HepG2 (cell line): Measurements from ENCODE around the gene GPS1. TPM values are rescaled to one million over a fixed set of nuclear protein-coding genes. Genes with fewer than 3 reads are reported as not detected.

Source experiments
- ASH2L ChIP-seq: fragments of 300-600, 200-600 bp; sonication (generic); IDR thresholded peaks from 2 replicates; pipeline ENCODE4 v1.7.0; 2017; ENCODE audit warnings: low read depth, mild to moderate bottlenecking, moderate library complexity, mixed read lengths, low read length; ENCODE audit not compliant: insufficient read length
- BHLHE40 ChIP-seq: IDR thresholded peaks from 2 replicates; pipeline ENCODE4 v1.6.1; 2011; ENCODE audit warnings: low read length, improper control_type of control experiment
- GATAD1 ChIP-seq: IDR thresholded peaks from 2 replicates; pipeline ENCODE4 v1.6.1; 2016; ENCODE audit warnings: missing genetic modification reagents, missing compliant biosample characterization
- MXI1 ChIP-seq: IDR thresholded peaks from 3 replicates; pipeline ENCODE4 v1.6.1; 2012; ENCODE audit warnings: low read depth, low read length, inconsistent platforms, borderline replicate concordance
- MYC ChIP-seq: sonication (generic); formaldehyde crosslinking; IDR thresholded peaks from 2 replicates; pipeline ENCODE4 v1.9.0; 2021; ENCODE audit warnings: missing genetic modification reagents, borderline replicate concordance
- SAP130 ChIP-seq: IDR thresholded peaks from 2 replicates; pipeline ENCODE4 v1.6.1; 2016; ENCODE audit warnings: low read depth
- THYN1 ChIP-seq: sonication (generic); formaldehyde crosslinking; IDR thresholded peaks from 2 replicates; pipeline ENCODE4 v1.8.1; 2023; ENCODE audit warnings: low read depth, mild to moderate bottlenecking, moderate library complexity, missing genetic modification reagents, borderline replicate concordance
- ZMYM3 ChIP-seq: sonication (generic); formaldehyde crosslinking; IDR thresholded peaks from 2 replicates; pipeline ENCODE4 v1.5.1; 2020; ENCODE audit warnings: mild to moderate bottlenecking, missing genetic modification reagents
- ZNF33A ChIP-seq: sonication (generic); formaldehyde crosslinking; IDR thresholded peaks from 2 replicates; pipeline ENCODE4 v1.5.1; 2020; ENCODE audit warnings: missing genetic modification reagents, mild to moderate bottlenecking, moderate library complexity, borderline replicate concordance
- ZNF446 ChIP-seq: sonication (generic); formaldehyde crosslinking; IDR thresholded peaks from 2 replicates; pipeline ENCODE4 v1.5.0; 2020; ENCODE audit warnings: mild to moderate bottlenecking, missing genetic modification reagents
- ZNF652 ChIP-seq: IDR thresholded peaks from 2 replicates; pipeline ENCODE4 v1.6.1; 2016; ENCODE audit warnings: low read depth, borderline replicate concordance
- ZSCAN9 ChIP-seq: IDR thresholded peaks from 2 replicates; pipeline ENCODE4 v1.6.1; 2016; ENCODE audit warnings: borderline replicate concordance
- polyA plus RNA-seq, 8 experiments: library from polyadenylated mRNA; depleted of rRNA in 3 of 8; stranded (reverse) in 7 of 8; unstranded in 1 of 8; fragments of >200 nt; fragmentation: Illumina TruSeq in 4 of 8; extraction: Trizol in 4 of 8; gene quantifications; 2 replicates each; pipeline versions ENCODE4 v1.2.1 to v1.2.3, GENCODE V29; 2011 to 2016; ENCODE audit warnings: low read depth in 4 of 8, missing spikeins in 1 of 8, mixed read lengths in 1 of 8; ENCODE audit not compliant: insufficient read depth in 1 of 8
- total RNA-seq, 5 experiments: library from RNA; depleted of rRNA; stranded (reverse); fragments of >200 nt; fragmentation: Illumina TruSeq; extraction: Trizol; gene quantifications; 2 replicates each; pipeline ENCODE4 v1.2.3, GENCODE V29; 2016; ENCODE audit warnings: low read depth in 1 of 5
- TF ChIP-seq, protein P1 (sequence below): sonication (generic); formaldehyde crosslinking; IDR thresholded peaks from 2 replicates; pipeline ENCODE4 v1.8.0; 2022; ENCODE audit warnings: mild to moderate bottlenecking, missing genetic modification reagents
- TF ChIP-seq, protein P2 (sequence below): IDR thresholded peaks from 2 replicates; pipeline ENCODE4 v1.6.1; 2016; ENCODE audit warnings: missing genetic modification reagents, missing compliant biosample characterization
- TF ChIP-seq, protein P3 (sequence below): sonication (generic); formaldehyde crosslinking; IDR thresholded peaks from 2 replicates; pipeline ENCODE4 v1.8.1; 2022; ENCODE audit warnings: low read depth, mild to moderate bottlenecking, missing genetic modification reagents
- TF ChIP-seq, protein P4 (sequence below): sonication (generic); formaldehyde crosslinking; IDR thresholded peaks from 2 replicates; pipeline ENCODE4 v1.5.0; 2020; ENCODE audit warnings: mild to moderate bottlenecking, missing genetic modification reagents, borderline replicate concordance
- TF ChIP-seq, protein P5 (sequence below): IDR thresholded peaks from 2 replicates; pipeline ENCODE4 v1.6.1; 2016

Gene GPS1
- total and polyA plus RNA-seq, 2 of the 13 experiments (the other 11 are each of a cell fraction or from before 2014, with no cell fraction given): 124 to 128 TPM

DNA sequence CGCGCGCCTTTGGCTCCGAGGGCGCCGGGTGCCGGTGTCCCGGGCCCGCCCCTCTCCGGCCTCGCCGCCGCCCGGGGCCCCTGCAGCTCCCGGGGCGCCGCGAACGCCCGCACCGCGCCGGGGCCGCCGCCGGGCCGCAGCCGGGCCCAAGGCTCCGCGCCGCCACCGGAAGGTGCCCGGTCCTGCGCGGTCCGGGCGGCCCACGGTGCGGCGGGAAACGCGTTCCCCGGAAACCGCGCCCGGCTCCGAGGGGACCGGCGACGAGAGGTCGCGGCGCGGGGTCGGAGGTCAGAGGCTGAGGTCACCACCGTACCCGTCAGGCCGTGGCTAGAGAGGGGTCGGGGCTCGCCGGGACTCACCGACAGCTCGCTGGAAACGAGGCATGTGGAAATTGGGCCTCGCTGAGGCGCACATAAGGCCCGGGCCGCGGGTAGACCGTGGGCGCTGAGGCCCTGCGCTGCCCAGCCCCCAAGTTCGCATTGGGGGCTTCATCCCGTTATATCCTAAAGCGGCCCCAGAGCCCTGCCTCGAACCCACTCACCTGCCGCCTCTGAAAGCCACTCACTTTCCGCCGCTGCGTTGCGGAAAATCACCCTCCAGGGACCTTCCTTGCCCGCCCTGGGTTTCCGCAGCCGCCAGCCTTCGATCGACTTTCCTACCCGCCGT lies 14.1 kb downstream of the GPS1 start, which contains the start of gene DUS1L (continued):
- TF ChIP-seq, protein P1, sequence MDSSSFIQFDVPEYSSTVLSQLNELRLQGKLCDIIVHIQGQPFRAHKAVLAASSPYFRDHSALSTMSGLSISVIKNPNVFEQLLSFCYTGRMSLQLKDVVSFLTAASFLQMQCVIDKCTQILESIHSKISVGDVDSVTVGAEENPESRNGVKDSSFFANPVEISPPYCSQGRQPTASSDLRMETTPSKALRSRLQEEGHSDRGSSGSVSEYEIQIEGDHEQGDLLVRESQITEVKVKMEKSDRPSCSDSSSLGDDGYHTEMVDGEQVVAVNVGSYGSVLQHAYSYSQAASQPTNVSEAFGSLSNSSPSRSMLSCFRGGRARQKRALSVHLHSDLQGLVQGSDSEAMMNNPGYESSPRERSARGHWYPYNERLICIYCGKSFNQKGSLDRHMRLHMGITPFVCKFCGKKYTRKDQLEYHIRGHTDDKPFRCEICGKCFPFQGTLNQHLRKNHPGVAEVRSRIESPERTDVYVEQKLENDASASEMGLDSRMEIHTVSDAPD (CRISPR knock-in tag): peak; percentile 70; the same call in 1 of the 2 replicates
- TF ChIP-seq, protein P2, sequence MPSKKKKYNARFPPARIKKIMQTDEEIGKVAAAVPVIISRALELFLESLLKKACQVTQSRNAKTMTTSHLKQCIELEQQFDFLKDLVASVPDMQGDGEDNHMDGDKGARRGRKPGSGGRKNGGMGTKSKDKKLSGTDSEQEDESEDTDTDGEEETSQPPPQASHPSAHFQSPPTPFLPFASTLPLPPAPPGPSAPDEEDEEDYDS (CRISPR knock-in tag): peak; percentile 58; the same call in 1 of the 2 replicates
- TF ChIP-seq ZMYM3 (CRISPR knock-in tag) (peak; percentile 44; the same call in 1 of the 2 replicates), ZNF33A (CRISPR knock-in tag) (no peak; the same call in 1 of the 2 replicates), ZNF446 (CRISPR knock-in tag) (peak; percentile 89), ZNF652 (CRISPR knock-in tag) (no peak), BHLHE40 (peak; percentile 51; the same call in 1 of the 2 replicates), THYN1 (no peak), ZSCAN9 (CRISPR knock-in tag) (peak; percentile 58; the same call in 1 of the 2 replicates), ASH2L (peak; percentile 74), GATAD1 (CRISPR knock-in tag) (peak; percentile 96), SAP130 (CRISPR knock-in tag) (peak; percentile 88), MXI1 (peak; percentile 89; the same call in 2 of the 3 replicates), MYC (CRISPR knock-in tag) (peak; percentile 89)
- TF ChIP-seq, protein P3, sequence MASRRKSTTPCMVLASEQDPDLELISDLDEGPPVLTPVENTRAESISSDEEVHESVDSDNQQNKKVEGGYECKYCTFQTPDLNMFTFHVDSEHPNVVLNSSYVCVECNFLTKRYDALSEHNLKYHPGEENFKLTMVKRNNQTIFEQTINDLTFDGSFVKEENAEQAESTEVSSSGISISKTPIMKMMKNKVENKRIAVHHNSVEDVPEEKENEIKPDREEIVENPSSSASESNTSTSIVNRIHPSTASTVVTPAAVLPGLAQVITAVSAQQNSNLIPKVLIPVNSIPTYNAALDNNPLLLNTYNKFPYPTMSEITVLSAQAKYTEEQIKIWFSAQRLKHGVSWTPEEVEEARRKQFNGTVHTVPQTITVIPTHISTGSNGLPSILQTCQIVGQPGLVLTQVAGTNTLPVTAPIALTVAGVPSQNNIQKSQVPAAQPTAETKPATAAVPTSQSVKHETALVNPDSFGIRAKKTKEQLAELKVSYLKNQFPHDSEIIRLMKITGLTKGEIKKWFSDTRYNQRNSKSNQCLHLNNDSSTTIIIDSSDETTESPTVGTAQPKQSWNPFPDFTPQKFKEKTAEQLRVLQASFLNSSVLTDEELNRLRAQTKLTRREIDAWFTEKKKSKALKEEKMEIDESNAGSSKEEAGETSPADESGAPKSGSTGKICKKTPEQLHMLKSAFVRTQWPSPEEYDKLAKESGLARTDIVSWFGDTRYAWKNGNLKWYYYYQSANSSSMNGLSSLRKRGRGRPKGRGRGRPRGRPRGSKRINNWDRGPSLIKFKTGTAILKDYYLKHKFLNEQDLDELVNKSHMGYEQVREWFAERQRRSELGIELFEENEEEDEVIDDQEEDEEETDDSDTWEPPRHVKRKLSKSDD (CRISPR knock-in tag): peak; percentile 97
- TF ChIP-seq, protein P4, sequence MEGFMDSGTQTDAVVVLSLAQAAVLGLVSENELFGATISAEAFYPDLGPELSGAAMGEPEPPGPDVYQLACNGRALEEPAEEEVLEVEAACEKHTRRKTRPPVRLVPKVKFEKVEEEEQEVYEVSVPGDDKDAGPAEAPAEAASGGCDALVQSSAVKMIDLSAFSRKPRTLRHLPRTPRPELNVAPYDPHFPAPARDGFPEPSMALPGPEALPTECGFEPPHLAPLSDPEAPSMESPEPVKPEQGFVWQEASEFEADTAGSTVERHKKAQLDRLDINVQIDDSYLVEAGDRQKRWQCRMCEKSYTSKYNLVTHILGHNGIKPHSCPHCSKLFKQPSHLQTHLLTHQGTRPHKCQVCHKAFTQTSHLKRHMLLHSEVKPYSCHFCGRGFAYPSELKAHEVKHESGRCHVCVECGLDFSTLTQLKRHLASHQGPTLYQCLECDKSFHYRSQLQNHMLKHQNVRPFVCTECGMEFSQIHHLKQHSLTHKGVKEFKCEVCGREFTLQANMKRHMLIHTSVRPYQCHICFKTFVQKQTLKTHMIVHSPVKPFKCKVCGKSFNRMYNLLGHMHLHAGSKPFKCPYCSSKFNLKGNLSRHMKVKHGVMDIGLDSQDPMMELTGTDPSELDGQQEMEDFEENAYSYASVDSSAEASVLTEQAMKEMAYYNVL: peak; percentile 35; the same call in 1 of the 2 replicates
- TF ChIP-seq, protein P5, sequence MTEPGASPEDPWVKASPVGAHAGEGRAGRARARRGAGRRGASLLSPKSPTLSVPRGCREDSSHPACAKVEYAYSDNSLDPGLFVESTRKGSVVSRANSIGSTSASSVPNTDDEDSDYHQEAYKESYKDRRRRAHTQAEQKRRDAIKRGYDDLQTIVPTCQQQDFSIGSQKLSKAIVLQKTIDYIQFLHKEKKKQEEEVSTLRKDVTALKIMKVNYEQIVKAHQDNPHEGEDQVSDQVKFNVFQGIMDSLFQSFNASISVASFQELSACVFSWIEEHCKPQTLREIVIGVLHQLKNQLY (CRISPR knock-in tag): 0 out of 2 replicates have a peak, but pooled peaks have one; percentile 59
